Measurements from ENCODE around the gene PFN3. TPM values are rescaled to one million over a fixed set of nuclear protein-coding genes. Genes with fewer than 3 reads are reported as not detected.

Gene PFN3
- total RNA-seq, 1 donor from 2014 or later, result not detected

DNA sequence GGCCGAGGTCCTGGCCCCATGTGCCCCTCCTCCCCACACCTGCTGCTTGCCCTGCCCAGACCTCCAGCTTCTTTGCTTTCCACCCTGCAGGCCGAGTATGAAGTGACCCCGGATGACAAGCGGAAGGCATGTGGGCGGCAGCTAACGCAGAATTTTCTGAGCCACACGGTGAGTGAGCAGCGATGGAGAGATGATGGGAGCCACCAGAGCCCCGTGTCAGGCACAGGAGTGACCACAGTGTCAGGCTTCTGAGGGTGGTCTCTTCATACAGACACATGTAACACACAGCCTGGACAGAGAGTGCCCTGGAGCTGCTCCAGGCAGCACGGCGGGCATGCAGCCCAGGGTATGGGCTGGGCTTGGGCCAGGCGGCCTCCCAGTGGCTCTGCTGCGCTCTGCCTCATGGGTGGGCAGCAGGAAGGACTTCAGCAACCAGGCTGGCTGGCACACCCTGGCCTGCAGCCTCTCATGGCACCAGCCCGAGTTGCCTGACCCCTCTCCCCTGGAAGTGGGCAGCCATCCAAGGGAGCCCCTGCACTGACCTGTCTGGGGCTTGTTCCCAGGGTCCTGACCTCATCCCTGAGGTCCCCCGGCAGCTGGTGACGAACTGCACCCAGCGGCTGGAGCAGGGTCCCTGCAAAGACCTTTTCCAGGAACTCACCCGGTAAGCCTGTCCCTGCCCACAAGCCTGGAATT is 31.8 kb upstream of the PFN3 start:
- no peaks in the 10 kb centered on the region for H3K27me3 ChIP-seq (ENCODE audit: insufficient read depth, low read length)
- DNase-seq (ENCODE audit: low read depth) (no peak), FAIRE-seq (no peak)
- Mint-ChIP-seq H3K9me3 (ENCODE audit: unreplicated experiment) (no peaks in the 10 kb centered on the region), H3K4me3 (ENCODE audit: unreplicated experiment) (no peak overlapping the region), H3K36me3 (ENCODE audit: low read depth, unreplicated experiment) (peaks cover 11% of the 10 kb centered on the region), H3K4me1 (ENCODE audit: low read depth, unreplicated experiment) (peaks cover 9% of the 10 kb centered on the region), H3K27ac (ENCODE audit: unreplicated experiment) (no peak overlapping the region), H3K27me3 (ENCODE audit: low read depth, unreplicated experiment) (no peaks in the 10 kb centered on the region)
- peaks cover 41% of the 10 kb centered on the region for H4K20me1 ChIP-seq (ENCODE audit: insufficient read depth, low read length)
- H3K4me1 ChIP-seq (ENCODE audit: insufficient read depth, low read length), result peaks cover 6% of the 10 kb centered on the region
- H2AFZ ChIP-seq (ENCODE audit: low read depth, low read length), result no peak overlapping the region
- H3K9ac ChIP-seq (ENCODE audit: low read length), result no peak overlapping the region
- H3K4me3 ChIP-seq (ENCODE audit: insufficient read depth, low read depth, low read length), result no peak overlapping the region
- peaks cover 4% of the 10 kb centered on the region for H3K36me3 ChIP-seq (ENCODE audit: insufficient read depth, low read length)
- H3K4me2 ChIP-seq (ENCODE audit: low read length), result no peak overlapping the region
- H3K79me2 ChIP-seq (ENCODE audit: insufficient read depth, low read length), result peaks cover 32% of the 10 kb centered on the region
- no peaks in the 10 kb centered on the region for H3K9me3 ChIP-seq (ENCODE audit: insufficient read depth, low read depth, low read length)
- no peak for TF ChIP-seq EZH2 (IDR thresholded peaks at IDR 0.05; ENCODE audit: insufficient read depth, low read length)
- TF ChIP-seq, protein P1, sequence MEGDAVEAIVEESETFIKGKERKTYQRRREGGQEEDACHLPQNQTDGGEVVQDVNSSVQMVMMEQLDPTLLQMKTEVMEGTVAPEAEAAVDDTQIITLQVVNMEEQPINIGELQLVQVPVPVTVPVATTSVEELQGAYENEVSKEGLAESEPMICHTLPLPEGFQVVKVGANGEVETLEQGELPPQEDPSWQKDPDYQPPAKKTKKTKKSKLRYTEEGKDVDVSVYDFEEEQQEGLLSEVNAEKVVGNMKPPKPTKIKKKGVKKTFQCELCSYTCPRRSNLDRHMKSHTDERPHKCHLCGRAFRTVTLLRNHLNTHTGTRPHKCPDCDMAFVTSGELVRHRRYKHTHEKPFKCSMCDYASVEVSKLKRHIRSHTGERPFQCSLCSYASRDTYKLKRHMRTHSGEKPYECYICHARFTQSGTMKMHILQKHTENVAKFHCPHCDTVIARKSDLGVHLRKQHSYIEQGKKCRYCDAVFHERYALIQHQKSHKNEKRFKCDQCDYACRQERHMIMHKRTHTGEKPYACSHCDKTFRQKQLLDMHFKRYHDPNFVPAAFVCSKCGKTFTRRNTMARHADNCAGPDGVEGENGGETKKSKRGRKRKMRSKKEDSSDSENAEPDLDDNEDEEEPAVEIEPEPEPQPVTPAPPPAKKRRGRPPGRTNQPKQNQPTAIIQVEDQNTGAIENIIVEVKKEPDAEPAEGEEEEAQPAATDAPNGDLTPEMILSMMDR (IDR thresholded peaks at IDR 0.05; ENCODE audit: insufficient read depth, low read depth, low read length), result no peak
- no peak overlapping the region for H3K27ac ChIP-seq (ENCODE audit: low read depth, low read length)

DNA sequence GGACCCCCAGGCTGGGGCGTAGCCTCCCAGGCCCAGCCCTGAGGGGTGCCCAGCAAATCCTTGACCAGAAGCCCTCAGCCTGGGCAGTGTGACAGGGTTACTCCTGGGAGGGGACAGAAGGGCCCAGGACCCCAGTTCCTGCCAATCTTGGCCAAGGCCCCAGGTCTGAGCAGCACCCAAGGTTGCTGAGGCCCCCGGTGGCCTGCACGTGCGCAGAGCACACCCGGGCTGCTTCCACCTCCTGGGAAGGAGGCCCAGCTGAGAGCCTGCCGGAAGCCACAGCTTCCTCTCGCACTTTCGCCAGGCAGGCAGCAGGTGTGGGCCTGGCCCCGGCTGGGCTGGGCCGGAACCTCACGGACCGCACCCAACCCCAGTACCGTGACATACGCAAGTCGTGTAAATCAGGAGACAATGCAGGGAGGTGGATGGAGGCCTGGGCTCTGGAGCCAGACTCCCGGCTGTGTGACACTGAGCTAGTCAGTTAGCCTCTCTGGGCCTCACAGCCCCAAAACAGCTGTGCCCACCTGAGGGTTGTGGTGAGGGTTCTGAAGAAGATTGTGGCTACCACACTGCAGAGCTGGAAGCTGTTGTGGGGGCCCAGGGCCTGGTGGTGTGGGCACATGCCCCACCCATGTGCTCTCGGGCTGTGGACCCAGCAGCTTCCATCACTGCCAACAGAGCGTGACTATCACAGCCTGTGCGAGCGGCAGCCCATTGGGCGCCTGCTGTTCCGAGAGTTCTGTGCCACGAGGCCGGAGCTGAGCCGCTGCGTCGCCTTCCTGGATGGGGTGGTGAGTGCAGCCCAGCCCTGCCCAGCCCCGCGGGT is 31.1 kb upstream of the PFN3 start:
- FAIRE-seq, result no peak

More for the DNA sequence above, 31.1 kb upstream of the PFN3 start:
- H3K27me3 Mint-ChIP-seq (ENCODE audit: low read depth, unreplicated experiment), result no peaks in the 10 kb centered on the region
- no peak overlapping the region for H3K27ac ChIP-seq (ENCODE audit: low read depth, low read length)
- DNase-seq (ENCODE audit: low read depth), result no peak
- H3K9ac ChIP-seq (ENCODE audit: low read length), result no peak overlapping the region
- no peaks in the 10 kb centered on the region for H3K27me3 ChIP-seq (ENCODE audit: insufficient read depth, low read length)
- H4K20me1 ChIP-seq (ENCODE audit: insufficient read depth, low read length), result peaks cover 44% of the 10 kb centered on the region
- H3K4me1 ChIP-seq (ENCODE audit: insufficient read depth, low read length), result peaks cover 8% of the 10 kb centered on the region
- peaks cover 4% of the 10 kb centered on the region for H3K36me3 ChIP-seq (ENCODE audit: insufficient read depth, low read length)
- H3K27ac Mint-ChIP-seq (ENCODE audit: unreplicated experiment), result no peak overlapping the region
- H3K4me3 ChIP-seq (ENCODE audit: insufficient read depth, low read depth, low read length), result no peak overlapping the region
- H3K4me2 ChIP-seq (ENCODE audit: low read length), result no peak overlapping the region
- H2AFZ ChIP-seq (ENCODE audit: low read depth, low read length), result no peak overlapping the region
- no peak overlapping the region for H3K4me3 Mint-ChIP-seq (ENCODE audit: unreplicated experiment)
- H3K9me3 Mint-ChIP-seq (ENCODE audit: unreplicated experiment), result no peaks in the 10 kb centered on the region
- H3K36me3 Mint-ChIP-seq (ENCODE audit: low read depth, unreplicated experiment), result peaks cover 9% of the 10 kb centered on the region
- TF ChIP-seq, protein P1 (IDR thresholded peaks at IDR 0.05; ENCODE audit: insufficient read depth, low read depth, low read length), result no peak
- no peak for TF ChIP-seq EZH2 (IDR thresholded peaks at IDR 0.05; ENCODE audit: insufficient read depth, low read length)
- peaks cover 9% of the 10 kb centered on the region for H3K4me1 Mint-ChIP-seq (ENCODE audit: low read depth, unreplicated experiment)
- no peaks in the 10 kb centered on the region for H3K9me3 ChIP-seq (ENCODE audit: insufficient read depth, low read depth, low read length)
- H3K79me2 ChIP-seq (ENCODE audit: insufficient read depth, low read length), result peaks cover 38% of the 10 kb centered on the region

All from astrocyte (in vitro differentiated cells and primary cell).